GM18867 (cell line): Measurements from ENCODE around the gene C8G.

Experiments used
- ATAC-seq: cut with Tn5 transposase; IDR thresholded peaks from one replicate; pipeline ENCODE4 v1.9.1; 2021; ENCODE audit warnings: mild to moderate bottlenecking, moderate library complexity; ENCODE audit not compliant: unreplicated experiment

C8G gene

DNA sequence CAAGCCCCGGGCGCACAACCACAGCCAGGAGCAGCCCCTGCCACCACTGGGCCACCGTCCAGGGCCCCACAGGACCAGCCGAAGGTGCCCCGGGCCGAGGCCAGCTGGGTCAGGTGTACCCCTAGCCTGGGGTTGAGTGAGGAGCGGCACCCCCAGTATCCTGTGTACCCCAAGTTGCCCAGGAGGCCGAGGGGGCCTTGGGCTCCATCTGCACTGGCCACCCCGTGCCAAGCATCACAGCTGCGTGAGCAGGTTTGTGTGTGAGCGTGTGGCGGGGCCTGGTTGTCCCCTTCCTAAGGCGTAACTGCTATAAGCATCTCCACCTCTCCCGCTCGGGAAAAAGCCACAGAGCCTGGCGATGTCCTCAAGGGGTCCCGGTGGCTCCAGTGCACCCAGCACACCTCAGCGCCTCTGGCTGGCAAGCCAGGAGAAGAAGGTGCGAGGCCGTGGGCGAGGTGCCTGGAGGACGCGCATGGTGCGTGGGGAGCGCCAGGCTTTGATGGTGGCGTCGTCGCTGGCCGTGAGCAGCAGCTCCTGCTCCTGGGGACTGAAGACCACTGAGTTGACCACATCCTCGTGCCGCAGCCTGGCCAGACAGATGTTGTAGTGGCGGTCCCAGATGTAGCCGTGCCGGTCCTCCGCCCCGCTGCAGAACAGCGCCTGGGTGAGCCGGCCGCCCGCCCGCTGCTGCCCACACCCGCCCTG, 4.4 kb upstream of the C8G start:
- ATAC-seq, result no peak

DNA sequence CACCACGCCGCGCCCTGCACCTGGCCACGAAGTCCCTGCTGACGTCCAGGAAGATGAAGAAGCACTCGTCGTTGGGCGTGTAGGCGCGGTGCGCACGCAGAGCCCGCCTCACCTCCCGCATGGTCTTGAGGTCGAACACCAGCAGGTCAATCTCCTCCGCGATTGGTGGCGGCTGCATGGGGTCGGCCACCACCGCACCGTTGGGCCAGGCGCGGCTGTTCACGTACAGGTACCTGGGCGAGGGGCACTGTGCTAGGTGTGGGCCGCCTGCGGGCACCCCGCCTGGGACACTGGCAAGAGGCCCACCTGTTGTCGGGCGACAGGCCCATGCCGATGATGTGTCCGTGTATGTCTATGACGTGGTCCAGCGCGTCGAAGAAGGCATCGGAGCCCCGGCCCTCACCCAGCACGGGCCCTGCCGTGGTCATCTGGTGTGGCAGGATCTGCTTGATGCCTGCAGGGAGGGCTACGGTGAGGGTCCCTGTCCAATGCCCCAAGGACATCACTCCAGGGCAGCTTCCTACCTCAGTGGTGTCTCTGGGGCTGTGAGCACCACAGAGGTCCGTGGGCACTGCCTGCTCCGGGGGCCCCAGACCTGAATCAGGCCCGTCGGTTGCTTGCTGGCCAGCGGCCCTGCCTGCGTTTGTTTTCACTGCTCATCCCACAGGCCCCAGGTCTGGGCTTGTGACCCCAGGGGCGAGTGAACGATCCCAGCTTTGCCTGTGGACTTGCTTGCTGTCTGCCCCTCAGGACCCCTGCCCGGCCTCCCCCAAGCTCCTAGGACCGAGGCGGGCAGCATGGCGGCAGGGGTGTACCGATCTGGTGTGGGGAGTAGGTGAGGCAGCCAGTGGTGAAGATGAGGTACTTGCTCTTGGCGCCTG, 3.6 kb upstream of the C8G start:
- ATAC-seq, result no peak

DNA sequence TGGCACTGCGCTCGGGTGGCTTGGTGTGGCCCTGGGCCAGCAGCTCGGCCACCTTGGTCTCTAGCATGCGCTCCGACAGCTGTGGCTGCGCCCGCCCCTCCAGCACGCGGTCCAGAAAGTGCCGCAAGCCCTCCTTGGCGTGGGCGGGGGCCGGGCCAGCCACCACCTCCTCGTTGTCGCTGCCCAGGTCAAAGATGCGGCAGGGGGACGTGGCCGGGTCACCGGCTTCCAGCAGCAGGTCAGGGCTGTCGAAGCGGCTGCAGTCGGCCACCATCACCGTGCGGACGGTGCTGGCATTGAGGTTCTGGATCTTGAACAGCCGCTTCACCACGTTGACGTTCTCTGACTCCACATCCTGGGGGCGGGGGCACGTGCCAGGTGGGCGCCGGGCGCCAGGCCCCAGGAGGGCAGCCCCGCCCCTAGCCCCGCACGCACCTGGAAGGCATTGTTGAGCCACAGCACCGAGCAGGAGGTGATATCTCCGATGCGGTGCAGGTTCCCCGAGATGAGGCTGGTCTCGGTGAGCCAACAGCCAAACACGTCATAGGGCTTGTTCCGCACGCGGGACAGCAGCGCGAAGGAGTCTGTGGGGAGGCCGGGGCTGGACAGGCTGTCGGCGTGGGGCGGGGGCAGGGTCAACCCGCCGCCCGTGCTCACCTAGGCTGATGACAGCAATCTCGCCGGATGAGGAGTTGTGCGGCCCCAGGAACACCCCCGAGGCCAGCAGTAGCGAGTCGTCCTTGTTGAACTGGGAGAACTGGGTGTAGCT, 2.7 kb upstream of the C8G start:
- ATAC-seq, result no peak

DNA sequence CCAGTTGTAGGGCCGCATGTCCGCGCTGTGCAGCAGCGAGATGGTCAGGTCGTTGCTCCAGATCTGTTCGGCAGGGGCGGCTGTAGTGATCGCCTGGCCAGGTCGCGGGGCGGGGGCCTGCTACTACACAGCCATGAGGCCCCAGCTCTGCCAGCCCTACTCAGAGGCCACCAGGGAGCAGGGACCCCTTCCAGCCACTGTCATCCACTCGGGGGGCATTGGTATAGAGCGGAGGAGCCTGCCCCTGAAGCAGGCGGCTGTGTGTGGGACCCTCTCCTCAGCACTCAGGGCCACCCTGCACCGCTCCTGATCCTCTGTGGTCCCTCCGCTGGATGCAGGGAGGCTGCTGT, 2.2 kb upstream of the C8G start:
- no peak for ATAC-seq

DNA sequence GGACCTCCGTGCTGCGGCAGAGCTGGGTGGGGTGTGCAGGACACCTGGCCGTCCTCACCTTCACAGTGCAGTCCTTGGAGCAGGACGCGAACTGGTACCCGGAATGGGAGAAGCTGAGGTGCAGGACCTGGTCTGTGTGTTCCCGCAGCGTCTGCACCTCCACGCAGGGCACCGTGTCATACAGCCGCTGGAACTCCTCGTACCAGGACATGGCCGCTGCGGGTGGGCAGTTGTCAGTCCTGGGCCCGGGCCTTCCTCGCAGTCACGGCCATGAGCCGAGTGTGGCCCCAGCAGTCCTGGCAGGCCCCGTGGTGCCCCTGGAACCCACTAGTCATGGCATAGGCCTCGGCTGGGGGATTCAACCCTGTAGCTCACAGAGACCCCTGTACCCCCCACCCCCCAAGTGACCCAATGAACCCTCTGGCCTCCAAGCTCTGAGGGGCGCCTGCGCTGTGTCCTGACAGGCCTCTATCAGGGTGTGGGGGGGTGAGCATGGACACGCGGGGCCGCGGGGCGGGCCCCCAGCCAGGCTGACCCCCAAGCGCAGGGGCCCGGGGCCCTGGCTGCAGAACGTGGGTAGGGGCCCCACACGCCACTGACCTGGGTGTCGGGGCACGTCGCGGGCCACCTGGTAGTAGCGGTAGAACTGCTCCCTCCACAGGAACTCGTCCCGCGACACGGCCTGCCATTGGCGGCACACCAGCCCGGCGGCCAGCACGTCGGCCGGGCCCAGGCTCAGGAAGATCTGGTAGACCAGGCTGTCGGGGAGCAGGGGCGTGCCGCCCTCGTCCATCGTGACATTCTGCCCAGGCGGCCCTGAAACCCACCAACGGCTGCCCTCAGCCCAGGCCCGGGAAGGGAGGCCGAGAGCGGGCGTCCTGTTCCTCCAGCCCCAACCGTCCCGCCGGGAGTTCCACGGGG, 1.5 kb upstream of the C8G start:
- ATAC-seq, result peak; percentile 12

DNA sequence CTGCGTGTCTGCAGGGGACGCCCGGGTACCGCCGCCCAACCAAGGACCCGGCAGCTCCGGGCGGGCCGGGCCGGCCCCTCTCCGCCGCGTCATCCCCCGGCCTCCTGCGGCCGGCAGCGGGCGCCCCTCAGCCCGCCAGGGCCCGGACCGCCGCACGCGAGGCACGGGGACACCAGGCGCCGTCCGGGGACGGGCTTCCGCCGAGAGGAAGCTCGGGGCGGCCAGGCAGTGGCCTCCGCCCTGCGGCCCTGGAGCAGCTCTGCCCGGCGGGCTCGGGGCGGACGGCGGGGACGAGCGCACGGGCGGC, 878 bp upstream of the C8G start:
- peak; percentile 31 for ATAC-seq

DNA sequence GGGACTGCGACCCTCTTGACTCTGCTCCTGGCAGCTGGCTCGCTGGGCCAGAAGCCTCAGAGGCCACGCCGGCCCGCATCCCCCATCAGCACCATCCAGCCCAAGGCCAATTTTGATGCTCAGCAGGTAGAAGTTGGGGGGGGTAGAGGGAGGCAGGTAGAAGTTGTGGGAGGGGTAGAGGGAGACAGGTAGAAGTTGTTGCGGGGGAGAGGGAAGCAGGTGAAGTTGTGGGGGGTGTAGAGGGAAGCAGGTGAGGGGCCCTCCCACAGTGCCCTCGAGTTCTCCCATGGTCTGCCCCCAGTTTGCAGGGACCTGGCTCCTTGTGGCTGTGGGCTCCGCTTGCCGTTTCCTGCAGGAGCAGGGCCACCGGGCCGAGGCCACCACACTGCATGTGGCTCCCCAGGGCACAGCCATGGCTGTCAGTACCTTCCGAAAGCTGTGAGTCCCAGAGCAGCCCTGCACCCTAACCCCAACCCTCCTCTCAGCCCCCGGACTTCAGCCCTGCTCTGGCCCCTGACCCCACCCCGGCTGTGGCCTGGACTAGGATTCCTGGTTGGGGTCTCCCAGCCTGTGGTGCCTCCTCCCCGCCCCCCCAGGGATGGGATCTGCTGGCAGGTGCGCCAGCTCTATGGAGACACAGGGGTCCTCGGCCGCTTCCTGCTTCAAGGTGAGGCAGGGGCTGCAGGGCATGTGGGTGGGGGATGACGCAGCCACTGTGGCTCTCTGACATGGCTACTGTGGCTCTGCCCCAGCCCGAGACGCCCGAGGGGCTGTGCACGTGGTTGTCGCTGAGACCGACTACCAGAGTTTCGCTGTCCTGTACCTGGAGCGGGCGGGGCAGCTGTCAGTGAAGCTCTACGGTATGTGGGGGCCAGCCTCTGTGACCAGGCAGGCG, 537 bp downstream of the C8G start:
- no peak for ATAC-seq

DNA sequence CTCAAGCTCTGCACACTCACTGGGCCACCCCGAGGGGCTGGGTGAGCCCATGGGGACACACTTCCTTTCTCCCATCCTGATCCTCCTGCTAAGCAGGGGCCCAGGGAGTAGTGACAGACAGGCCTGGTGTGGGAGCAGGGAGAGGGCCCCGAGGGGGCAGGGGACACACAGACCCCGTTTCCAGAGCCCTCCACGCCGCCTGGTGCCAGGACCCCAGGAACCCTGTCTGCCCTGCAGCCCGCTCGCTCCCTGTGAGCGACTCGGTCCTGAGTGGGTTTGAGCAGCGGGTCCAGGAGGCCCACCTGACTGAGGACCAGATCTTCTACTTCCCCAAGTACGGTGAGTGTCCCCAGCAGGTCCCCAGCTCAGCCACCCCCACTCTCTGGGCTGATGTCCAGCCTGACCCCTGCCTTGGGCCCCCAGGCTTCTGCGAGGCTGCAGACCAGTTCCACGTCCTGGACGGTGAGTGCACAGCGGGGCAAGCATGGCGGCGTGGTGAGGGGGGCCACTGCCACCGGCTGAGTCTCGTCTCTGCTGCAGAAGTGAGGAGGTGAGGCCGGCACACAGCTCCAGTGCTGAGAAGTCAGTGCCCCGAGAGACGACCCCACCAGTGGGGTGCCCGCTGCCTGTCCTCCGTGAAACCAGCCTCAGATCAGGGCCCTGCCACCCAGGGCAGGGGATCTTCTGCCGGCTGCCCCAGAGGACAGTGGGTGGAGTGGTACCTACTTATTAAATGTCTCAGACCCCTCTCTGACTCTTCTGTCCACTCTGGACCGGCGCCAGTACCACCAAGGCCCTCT, 1.4 kb downstream of the C8G start:
- no peak for ATAC-seq

DNA sequence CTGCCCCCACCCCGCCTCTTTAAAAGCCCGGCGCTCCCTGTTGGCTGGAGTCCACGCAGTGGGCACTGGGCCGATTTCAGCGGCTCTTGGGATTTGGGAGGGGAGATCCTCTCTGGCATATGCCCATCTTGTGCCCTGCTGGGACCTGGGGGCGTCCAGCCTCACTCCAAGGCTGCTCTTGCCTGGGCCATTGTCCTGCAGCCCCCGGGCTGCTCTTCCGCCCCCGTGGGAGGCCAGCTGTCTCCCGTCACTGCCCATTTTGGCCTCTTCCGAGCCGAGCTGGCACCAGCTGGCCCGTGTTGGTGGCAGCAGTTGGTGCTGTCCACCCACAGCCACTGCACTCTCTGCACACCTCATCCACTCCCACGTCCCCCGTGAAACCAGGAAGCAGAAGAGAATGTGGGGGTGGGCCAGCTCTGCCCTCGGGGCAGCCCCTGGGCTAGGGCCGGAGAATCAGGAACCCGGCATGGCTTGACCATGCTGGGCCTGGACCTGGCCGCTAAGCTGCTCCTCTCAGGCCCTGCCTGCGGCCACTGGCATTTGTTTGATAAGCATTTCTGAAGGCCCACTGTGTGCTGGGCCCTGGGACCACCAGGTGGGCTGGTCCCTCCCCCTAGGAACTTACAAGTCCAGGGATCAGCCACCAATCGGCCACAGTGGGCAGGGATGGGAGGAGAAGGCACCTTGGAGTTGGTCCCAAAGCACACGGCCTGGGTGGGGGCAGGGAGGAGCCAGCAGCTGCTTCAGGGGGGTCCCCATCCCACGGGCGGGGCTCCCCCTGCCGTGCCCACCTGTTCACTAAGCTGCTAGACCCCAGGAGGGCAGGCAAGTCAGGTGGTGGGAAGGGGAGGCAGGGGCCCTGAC, 2.2 kb downstream of the C8G start:
- no peak for ATAC-seq

DNA sequence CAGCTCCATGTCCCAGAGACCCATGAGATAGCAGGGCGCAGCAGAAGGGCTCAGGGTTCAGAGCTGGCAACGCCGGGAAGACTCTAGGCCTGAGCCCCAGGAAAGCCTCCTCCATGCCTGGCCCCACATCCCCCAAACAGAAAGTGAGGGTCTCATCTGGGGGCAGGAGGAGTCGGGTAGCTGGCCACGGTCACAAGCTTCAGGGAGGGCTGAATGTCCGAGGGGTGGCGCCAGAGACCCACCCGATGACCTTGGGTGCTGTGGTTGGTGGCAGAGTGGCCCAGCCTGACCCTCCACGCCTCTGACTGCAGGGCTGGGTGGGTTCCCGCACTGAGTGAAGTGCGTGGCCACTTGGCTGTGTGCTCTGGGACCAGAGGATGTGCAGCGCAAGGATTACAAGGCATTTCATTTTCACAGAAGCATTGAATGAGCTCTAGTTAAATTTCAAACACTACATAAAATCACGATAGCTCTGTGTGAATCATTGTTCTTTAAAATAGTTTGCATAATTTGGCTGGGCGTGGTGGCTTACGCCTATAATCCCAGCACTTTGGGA, 3.0 kb downstream of the C8G start:
- no peak for ATAC-seq

DNA sequence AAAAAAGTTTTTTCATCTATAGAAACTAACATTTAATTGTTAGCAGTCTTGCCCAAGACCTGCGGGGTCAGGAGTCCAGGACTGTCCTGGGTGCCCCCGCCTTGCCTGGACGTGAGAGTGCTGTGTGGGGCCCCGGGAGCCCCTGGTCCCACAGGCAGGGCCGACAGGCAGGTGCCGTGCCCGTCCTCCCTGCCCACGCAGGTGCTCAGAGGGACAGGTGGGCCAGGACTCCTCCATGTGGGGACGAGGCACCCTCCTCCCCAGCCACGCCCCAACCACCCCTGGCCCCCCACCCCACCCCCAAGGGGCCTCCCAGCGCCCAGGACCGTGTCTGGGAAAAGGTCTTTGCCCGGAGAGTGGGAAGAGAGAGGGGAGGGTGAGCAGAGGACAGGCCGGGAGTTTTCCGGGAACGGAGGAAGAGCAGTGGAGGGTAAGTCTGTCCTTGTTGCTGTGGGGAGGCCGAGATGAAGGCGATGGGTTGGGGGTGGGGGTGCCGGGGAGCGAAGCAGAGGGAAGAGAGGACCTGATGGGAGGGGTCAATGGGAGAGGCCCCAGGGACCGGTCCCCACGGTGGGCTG, 4.3 kb downstream of the C8G start:
- ATAC-seq, result no peak

DNA sequence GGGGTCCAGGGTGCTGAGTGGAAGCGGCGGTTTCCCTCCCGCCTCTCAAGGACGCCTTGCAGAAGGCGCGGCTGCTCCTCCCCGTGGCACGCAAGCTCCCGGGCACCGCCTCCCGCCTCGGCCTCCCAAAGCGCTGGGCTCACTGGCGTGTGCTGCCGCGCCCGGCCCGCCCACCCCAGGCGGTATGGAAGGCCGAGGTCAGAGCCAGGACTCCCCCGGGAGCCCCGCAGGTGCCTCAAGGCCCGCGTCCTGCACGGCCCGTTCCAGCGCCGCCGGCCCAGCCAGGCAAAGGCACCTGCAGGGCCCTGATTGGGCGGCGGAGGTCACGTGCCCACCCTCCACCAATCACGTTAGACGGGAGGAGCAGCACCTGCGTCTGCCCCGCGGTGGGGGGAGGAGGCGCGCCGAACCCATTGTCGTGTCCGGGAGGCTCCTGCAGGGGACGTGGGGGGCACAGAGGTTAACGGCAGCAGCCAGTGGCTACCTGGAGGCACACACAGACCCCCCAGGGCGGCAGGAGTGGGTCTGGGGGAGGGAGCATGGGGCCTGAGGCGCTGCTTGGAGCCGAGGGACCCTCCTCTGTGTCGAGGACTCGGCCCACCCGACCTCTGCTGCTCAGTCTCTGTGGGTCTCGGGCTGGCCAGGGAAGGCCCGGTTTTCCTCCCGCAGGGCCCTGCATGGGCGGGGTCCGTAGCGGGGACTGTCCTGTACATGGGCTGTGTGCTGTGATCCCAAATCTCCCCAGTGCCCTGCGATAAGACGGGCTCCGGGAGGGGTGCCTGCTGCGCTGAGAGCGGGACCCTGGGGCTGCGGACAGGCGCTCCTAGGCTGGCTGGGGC, 5.0 kb downstream of the C8G start:
- ATAC-seq, result peak; percentile 73

DNA sequence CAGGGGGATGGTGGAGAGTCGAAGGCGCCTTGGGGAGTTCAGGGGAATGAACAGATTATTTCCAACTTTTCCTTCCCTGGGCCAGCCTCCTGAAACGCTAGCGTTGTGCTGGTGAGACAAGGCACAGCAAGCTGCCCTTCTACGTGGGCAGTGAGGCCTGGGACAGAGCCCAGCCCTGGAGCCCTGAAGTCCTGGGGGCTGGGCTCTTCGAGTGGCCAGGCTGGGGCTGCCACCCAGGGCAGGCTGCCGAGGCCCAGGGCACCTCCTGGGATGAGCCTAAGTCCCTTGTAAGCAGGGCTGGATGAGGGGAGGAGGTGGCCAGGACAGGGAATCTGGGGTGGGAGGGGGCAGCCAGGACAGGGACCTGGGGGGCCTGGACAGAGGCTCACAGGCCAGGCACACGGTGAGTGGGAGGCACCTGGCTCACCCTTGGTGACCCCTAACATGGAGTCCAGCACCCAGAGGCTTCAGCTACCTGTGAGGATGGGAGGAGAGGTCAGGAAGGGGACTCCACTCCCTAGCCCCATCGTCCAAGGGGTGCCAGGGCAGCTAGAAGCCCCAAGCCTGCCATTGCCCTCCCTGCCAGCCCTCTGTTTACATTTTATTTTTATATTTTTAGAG, 5.7 kb downstream of the C8G start:
- no peak for ATAC-seq

DNA sequence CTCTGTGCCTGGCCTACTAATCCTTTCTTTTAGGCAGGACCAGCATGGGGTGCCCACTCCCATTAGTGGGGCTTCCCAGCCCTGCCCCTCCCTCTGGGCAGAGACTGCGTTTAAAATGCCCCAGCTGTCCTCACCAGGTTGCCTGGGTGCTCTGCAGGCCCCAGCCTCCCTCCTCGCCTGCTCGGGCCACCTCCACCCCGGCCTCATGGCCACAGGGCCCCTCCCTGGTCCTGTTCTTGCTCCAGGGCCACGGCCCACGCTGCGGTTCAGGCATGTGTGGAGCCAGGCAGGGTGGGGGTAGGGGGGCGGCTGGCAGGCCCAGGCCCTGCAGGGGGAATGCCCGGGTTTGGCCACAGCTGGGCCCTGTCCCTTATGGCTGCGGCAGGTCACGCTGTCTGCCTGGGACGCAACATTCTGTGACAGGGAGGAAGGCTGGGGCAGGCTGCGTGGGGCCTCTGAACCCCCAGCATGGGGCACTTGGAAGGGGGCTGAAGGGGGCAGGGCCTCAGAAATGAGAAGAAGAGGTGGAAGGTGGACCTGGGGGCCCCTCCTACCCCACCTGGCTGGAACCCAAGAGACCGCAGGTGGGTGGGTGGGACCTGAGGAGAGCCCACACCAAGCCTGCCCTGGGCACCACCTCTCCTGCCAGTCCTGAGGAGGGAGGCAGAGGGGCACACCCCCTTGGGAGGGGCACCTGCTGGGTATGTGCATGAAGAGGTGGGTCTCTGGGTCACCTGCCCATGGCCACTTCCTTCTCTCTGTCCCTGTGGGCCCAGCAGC, 6.7 kb downstream of the C8G start, which contains the start of gene LCN12:
Gene LCN12 (plus strand): TSS at position 733 of the 780 bp plus-strand sequence. CDS start 55 bp downstream, outside the sequence.
- ATAC-seq, result no peak

DNA sequence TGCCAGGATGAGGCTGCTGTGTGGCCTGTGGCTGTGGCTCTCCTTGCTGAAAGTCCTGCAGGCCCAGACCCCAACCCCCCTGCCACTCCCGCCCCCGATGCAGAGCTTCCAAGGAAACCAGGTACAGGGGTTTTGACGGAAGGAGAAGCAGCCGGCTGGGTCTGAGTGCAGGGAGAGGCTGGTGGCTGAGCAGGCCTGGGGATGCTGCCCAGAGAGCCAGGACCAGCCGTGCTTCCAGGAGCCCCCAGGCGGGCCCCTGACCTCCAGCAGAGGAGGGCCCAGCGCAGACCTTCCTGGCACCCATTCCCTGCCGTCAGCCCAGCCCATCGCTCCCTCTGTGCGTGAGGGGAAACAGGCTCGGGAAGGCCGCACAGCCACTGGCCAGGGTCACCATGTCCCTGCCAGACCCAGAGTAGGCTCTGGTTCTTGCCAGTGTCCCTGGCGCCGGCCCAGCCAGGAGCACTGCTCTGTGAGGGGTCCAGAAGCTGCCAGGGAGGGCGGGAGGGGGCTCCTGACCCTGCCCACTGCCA, 7.3 kb downstream of the C8G start:
- no peak for ATAC-seq
